GM21619 (cell line): ENCODE results near the gene SPOPL.
A peak's percentile ranks its signal among the peaks of the same experiment; 100 is the strongest.

Experiments
- ATAC-seq: cut with Tn5 transposase; IDR thresholded peaks from one replicate; pipeline ENCODE4 v1.9.1; 2021; ENCODE audit not compliant: unreplicated experiment

The SPOPL gene

GRCh38 chr2:138493334-138493733, 8.2 kb upstream of the SPOPL start:
- ATAC-seq: no peak

- ATAC-seq: no peak
These were observed 7.2 kb upstream of the SPOPL start for GRCh38 chr2:138494265-138494966.

DNA sequence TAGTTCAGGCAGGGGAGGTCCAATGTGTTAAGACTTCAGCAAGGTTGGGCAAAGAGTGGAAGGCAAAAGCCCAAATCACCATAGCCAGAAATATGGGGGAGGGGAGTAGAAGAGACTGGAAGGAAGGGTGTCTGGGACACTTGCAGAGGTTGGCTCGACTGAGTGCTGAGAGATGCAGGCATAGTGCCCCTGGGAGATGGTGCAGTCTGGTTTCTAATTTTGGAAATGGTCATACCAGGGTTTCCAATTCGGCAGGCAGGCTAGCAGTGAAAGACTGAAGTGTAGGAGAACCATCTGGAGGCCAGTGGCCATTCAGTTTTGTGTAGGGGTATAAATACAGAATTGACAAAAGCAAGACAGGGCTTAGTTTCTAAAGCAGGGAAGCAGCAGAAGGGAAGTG, 6.2 kb upstream of the SPOPL start:
- no peak for ATAC-seq

GRCh38 chr2:138496096-138496651, 5.4 kb upstream of the SPOPL start:
- no peak for ATAC-seq

DNA sequence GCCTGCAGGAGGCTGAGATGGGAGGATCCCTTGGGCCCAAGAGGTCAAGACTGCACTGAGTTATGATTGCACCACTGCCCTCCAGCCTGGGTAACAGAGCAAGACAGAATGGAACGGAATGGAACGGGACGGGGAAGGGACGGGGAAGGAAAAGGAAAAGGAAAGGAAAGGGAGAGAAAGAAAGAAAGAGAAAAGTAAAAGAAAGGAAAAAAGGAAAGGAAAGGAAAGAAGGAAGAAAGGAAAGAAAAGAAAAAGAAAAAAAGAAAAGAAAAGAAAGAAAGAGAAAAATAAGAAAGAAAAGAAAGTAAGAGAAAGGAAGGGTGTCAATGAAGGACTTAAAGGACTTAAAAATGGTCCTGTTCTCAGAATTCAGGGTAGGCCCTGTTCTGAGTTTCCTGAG, 4.3 kb upstream of the SPOPL start:
- no peak for ATAC-seq

DNA sequence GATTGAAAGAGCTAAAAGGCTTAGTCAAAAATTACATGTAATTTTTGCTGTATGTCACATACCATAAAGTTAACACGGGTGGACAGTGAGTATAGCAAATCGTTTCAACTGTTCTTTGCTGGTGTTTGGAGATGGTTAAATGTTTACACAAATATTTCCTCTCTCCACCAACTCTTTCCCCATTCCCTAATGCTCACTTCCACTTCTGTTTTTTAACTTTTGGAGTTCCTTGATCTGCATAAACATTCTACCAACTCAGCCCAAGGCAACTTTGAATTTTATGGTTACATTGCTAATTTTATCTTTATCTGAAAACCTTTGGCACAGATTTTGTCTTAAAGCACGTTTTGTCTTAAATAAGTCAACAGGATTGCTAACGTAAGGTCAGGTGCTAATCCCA, 1.9 kb upstream of the SPOPL start:
- ATAC-seq: no peak

DNA sequence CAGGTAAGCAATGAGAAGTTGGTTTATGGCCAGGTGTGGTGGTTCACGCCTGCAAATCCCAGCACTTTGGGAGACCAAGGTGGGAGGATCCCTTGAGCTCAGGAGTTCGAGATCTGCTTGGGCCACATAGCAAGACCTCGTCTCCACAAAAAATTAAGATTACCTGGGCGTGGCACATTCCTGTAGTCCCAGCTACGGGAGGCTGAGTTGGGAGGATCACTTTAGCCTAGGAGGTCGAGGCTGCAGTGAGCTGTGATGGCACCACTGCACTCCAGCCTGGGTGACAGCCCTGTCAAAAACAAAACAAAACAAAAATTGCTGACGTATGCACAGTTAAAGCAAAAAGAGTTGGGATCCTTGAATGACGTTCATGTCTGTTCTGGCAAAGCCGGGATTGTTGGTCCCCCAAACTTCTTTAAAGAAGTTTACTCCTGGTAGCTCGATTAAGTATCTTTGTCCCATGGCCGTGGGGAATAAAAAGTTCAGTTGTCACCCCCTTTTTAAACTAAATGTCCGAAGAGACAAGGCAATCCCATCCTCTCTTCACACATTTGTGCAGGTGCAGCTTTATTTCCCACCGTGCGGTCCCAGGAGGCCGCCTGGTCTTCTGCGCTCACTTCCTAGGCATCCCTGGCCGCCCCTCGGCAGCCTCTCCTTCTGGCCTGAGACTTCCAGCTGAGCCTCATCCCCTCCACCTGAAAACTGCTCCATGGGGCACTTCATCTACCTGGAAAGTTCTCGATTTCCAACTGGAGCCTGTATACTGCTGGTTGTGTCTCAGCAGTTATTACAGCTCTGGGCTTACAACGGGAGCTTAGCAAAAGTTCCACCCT, 762 bp upstream of the SPOPL start:
- peak; percentile 5 for ATAC-seq

DNA sequence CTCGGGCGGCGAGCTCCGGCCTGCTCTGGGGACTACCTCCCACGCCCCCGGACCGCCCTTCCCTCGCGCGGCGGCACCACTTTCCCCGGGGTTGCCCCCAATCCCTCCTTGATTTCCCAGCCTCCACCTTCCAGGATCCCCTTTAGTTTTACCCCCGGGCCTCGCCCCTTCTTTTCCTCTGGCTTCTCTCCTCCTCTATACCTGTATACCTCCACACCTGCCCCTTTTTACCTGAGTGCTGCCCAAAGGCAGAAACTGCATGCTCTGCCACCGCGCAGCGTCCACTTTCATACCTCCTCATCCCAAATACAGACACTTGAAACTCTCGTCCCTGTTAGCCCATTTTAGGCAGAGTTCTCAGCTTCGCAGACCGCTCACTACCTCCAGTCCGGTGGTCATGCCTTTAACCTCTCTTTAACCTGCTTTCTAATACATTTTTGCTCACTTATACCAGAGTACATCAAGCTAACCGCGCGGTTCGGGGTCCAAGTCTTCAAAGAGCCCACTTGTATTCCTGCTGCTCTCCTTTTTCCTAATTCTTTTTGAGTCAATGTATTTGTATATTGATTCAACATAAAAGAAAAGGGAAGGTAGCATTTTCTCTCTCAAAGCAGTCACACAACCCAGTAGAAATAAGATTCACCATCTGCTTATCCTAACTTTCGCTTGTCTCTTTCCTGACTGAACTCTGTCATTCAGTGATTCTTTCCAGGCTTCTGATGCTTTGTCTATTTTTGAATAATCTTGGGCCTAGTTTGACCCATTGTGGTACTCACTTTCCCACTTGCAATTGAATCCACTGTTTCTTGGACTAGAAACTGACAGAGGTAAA, 901 bp downstream of the SPOPL start:
- peak; percentile 1 for ATAC-seq

DNA sequence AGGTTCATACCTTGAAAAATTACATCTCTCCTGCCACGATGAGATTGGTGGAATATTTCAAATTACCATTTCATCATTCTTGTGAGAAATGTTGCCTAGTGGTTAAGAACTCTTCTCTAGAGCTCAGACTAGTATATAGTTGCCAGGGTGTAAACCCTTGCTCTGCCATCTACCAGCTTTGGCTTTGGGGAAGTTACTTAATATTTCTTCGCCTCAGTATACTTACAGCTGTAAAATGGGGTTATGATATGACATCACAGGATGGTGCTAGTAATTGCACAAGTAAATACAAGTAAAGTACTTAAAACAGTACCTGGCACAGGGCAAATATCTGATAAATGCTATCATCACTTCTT, 1.5 kb downstream of the SPOPL start:
- no peak for ATAC-seq

DNA sequence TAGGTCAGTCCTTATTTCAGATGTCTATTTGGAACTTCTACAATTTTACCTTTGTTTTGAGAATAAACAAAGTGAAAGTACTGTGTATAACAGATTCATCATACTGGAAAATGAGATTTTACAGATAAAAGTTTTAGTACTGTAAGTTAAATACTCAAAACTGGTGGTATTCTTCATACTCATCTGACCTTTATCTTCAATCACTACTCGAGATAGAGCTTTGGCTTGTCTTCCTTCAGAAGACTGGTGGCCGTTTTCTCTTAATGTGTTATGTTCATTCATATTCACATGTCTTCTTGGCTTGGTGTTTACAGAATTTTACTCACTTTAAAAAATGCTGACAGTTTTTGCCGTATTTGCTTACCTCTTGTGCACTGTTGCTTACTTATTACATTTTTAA, 2.1 kb downstream of the SPOPL start:
- no peak for ATAC-seq

DNA sequence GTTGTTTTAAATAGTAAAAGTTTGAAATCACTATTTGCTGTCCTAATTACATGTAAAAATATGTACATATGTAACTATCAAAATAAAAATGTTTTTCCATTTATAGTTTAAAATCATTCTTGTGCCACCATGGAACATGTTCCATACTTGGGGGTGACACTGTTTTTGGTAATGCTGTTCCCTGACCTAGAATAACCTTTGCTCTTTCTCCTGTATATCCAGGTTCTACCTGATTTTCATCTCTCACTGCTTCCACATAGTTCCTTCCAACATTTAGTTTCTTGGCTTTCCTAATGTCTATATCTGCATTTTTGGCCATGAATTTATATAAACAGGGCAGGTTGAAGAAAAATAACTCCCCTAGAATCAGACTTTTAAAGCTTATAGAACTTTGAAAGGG, 2.5 kb downstream of the SPOPL start:
- no peak for ATAC-seq

DNA sequence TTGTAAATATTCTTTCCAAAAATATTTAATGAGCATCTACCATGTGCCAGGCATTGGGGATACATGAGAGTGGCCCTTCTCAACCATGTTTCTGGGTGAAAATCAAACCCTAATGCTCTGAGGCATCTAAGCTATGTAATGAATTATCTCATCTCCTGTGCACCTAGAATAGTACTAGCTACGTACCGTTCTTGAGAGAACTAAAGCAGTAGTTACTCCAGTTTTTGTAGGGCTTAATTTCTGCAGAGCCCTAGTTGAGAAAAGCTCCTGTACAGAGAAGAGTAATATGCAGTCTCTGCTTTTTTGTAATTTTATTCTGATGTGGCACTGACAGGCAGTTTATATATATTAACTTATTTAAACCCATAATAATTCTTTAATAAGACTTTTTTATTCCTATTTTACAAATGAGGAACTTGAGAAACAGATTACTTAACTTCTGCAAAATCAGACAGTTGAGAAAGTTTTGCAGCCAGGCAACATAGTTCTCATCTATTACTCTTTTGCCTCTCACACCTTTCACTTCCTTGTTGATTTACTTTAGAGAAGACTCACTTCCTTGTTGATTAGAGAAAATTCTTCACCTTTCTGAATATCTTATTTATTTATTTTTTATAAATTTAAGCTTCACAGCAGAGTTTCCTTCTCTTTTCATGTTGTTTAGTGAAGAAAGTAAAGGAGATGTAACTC, 3.1 kb downstream of the SPOPL start:
- ATAC-seq: peak; percentile 30

- no peak for ATAC-seq
These were observed 5.7 kb downstream of the SPOPL start for GRCh38 chr2:138507267-138507666.

DNA sequence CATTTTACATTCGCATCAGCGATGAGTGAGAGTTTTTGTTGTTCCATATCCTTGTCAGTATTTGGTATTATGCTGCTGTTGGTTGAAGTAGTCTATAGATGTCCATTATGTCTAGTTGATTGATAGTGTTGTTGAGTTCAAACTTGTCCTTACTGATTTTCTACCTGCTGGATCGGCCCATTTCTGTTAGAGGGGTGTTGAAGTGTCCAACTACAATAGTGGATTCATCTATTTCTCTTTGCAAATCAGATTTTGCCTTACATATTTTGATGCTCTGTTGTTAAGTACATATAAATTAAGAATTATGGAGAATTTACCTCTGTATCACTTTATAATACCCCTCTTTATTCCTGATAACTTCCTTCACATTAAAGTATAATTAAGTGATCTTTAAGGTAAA, 8.7 kb downstream of the SPOPL start:
- ATAC-seq: no peak

GRCh38 chr2:138512672-138513071, 11.1 kb downstream of the SPOPL start:
- ATAC-seq: no peak

DNA sequence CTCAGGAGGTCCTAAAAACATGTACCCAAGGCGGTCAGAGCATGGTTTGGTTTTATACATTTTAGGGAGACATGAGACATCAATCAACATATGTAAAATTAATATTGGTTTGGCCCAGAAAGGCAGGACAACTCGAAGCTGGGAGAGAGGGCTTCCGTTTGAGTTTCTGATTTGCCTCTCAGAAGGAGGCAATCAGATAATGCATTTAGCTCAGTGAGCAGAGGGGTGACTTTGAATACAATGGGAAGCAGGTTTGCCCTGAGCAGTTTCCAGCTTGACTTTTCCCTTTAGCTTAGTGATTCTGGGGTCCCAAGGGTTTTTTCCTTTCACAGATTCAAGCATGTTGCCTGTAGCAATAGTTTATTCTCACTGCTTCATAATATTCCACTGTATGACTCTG, 12.6 kb downstream of the SPOPL start:
- no peak for ATAC-seq

- no peak for ATAC-seq
These were observed 13.5 kb downstream of the SPOPL start for GRCh38 chr2:138515092-138515491.

- no peak for ATAC-seq
These were observed 14.6 kb downstream of the SPOPL start for GRCh38 chr2:138516030-138516704.

- ATAC-seq: no peak
These were observed 17.3 kb downstream of the SPOPL start for GRCh38 chr2:138518860-138519259.

DNA sequence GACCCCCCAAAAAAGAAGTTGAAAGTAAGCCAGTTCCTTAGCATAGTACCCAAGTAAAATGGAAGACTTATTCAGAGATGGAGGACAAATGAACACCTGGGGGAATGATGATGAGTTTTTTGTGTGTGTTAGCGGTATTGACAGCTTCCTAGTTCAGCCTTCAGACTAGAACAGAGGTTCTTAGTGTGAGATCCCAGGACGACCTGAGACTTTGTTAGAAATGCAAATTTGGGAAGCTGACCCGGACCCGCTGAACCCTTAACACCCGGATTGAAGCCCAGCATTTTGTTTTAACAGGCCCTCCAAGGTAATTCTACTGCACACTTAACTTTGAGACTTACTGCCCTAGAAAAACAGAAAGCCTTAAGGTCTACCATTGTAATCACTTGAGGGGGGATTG, 20.3 kb downstream of the SPOPL start:
- no peak for ATAC-seq
